A549 (cell line): Measurements from ENCODE around the gene CD2AP. TPM values are rescaled to one million over a fixed set of nuclear protein-coding genes. Genes with fewer than 3 reads are reported as not detected.

ENCODE experiments used
- ATAC-seq, 2 experiments: fragments of 200-7000 bp in 1 of 2; fragments of >200 bp in 1 of 2; cut with Nextera tagmentation in 1 of 2; cut with Tn5 transposase in 1 of 2; 3 replicates each; pipeline versions ENCODE4 v1.8.0 to v1.9.1; 2018 to 2020; ENCODE audit warnings: mild to moderate bottlenecking in 1 of 2, moderate library complexity in 1 of 2
- CTCF ChIA-PET: fragments of 300-600 bp; sonication (Branson Sonifier 250); formaldehyde crosslinking; extraction: SDS; loops from one replicate; lab custom pipeline; 2021; ENCODE audit warnings: antibody characterized with exemption, inconsistent platforms; lab: Yijun Ruan, JAX
- POLR2A ChIA-PET: fragments of 350-600 bp; formaldehyde crosslinking; extraction: SDS; loops from one replicate; lab custom pipeline; 2021; ENCODE audit warnings: antibody characterized with exemption, inconsistent platforms; lab: Yijun Ruan, JAX
- DNase-seq, 2 experiments: peaks; one replicate each; pipeline versions ENCODE4 v3.0.0 to v3.0.0-alpha.2; 2011 to 2016; ENCODE audit warnings: low read depth in 1 of 2, low spot score in 1 of 2
- FAIRE-seq: peaks from 2 replicates; lab custom pipeline; 2011; peaks lifted over from hg19 to GRCh38; lab: Jason Lieb, UNC
- H3K27ac ChIP-seq, 2 experiments: fragments of >200 bp; sonication (Bioruptor Twin); formaldehyde crosslinking; 3 replicates each; pipeline ENCODE4 v1.5.1; 2016 to 2017
- H3K4me1 ChIP-seq: fragments of >200 bp; sonication (Bioruptor Twin); formaldehyde crosslinking; 3 replicates; pipeline ENCODE4 v1.6.1; 2016
- H3K4me2 ChIP-seq: fragments of >200 bp; sonication (Bioruptor Twin); formaldehyde crosslinking; 3 replicates; pipeline ENCODE4 v1.6.1; 2016
- H3K4me3 ChIP-seq: fragments of >200 bp; sonication (Bioruptor Twin); formaldehyde crosslinking; 3 replicates; pipeline ENCODE4 v1.5.1; 2016
- H3K9me3 ChIP-seq: fragments of >200 bp; sonication (Bioruptor Twin); formaldehyde crosslinking; 3 replicates; pipeline ENCODE4 v1.6.1; 2016
- BHLHE40 ChIP-seq: IDR thresholded peaks from 2 replicates; pipeline ENCODE4 v1.6.1; 2012; ENCODE audit warnings: low read depth, low read length, inconsistent platforms
- CTCF ChIP-seq: fragments of >200 bp; sonication (Bioruptor Twin); formaldehyde crosslinking; IDR thresholded peaks from 3 replicates; pipeline ENCODE4 v1.5.1; 2016
- E2F6 ChIP-seq: IDR thresholded peaks from 2 replicates; pipeline ENCODE4 v1.6.1; 2012; ENCODE audit warnings: low read depth, borderline replicate concordance
- EHF ChIP-seq: fragments of 250-450 bp; sonication (Bioruptor Pico); IDR thresholded peaks from 2 replicates; pipeline ENCODE4 v1.5.0; 2020; ENCODE audit warnings: mild to moderate bottlenecking
- ESRRA ChIP-seq: fragments of 150-350 bp; IDR thresholded peaks from 2 replicates; pipeline ENCODE4 v1.6.1; 2014; ENCODE audit warnings: mild to moderate bottlenecking, low read length, borderline replicate concordance
- FOSB ChIP-seq: fragments of 250-450 bp; sonication (Bioruptor Pico); IDR thresholded peaks from 2 replicates; pipeline ENCODE4 v1.5.0; 2020; ENCODE audit warnings: mild to moderate bottlenecking, moderate library complexity
- FOXS1 ChIP-seq: fragments of 250-450 bp; sonication (Bioruptor Pico); IDR thresholded peaks from 2 replicates; pipeline ENCODE4 v1.5.0; 2020; ENCODE audit warnings: mild to moderate bottlenecking, moderate library complexity
- GATA3 ChIP-seq: IDR thresholded peaks from 2 replicates; pipeline ENCODE4 v1.6.1; 2012; ENCODE audit warnings: borderline replicate concordance
- HDAC2 ChIP-seq: fragments of 200-600 bp; sonication (generic); IDR thresholded peaks from 2 replicates; pipeline ENCODE4 v1.6.1; 2016
- HES2 ChIP-seq: fragments of >200 bp; sonication (Bioruptor Twin); formaldehyde crosslinking; IDR thresholded peaks from 2 replicates; pipeline ENCODE4 v1.6.1; 2016
- HEYL ChIP-seq: fragments of 250-450 bp; sonication (Bioruptor Pico); IDR thresholded peaks from 2 replicates; pipeline ENCODE4 v1.8.0; 2021; ENCODE audit warnings: mild to moderate bottlenecking, moderate library complexity
- HMGXB4 ChIP-seq: fragments of 250-450 bp; sonication (Bioruptor Pico); IDR thresholded peaks from 2 replicates; pipeline ENCODE4 v1.5.0; 2021; ENCODE audit warnings: mild to moderate bottlenecking, moderate library complexity, borderline replicate concordance
- HOXA7 ChIP-seq: fragments of 250-450 bp; sonication (Bioruptor Pico); IDR thresholded peaks from 2 replicates; pipeline ENCODE4 v1.5.0; 2020; ENCODE audit warnings: mild to moderate bottlenecking, moderate library complexity
- HOXB13 ChIP-seq: fragments of 250-450 bp; sonication (Bioruptor Pico); IDR thresholded peaks from 2 replicates; pipeline ENCODE4 v1.5.0; 2020; ENCODE audit warnings: low read depth, mild to moderate bottlenecking, moderate library complexity
- JUNB ChIP-seq: fragments of >200 bp; sonication (Bioruptor Twin); formaldehyde crosslinking; IDR thresholded peaks from 2 replicates; pipeline ENCODE4 v1.6.1; 2016
- KDM1A ChIP-seq: fragments of 200-600 bp; sonication (generic); IDR thresholded peaks from 2 replicates; pipeline ENCODE4 v1.6.1; 2016; ENCODE audit warnings: low read depth, mild to moderate bottlenecking
- KDM5A ChIP-seq: fragments of 200-600 bp; sonication (generic); IDR thresholded peaks from 2 replicates; pipeline ENCODE4 v1.6.1; 2016; ENCODE audit warnings: antibody characterized with exemption, mild to moderate bottlenecking
- MAFK ChIP-seq: fragments of 450-650 bp; IDR thresholded peaks from 2 replicates; pipeline ENCODE4 v1.6.1; 2014; ENCODE audit not compliant: partially characterized antibody
- MYC ChIP-seq: IDR thresholded peaks from 2 replicates; pipeline ENCODE4 v1.6.1; 2012; ENCODE audit warnings: mild to moderate bottlenecking, inconsistent platforms, low read length, improper control_type of control experiment, borderline replicate concordance
- POLR2AphosphoS2 ChIP-seq: conservative IDR thresholded peaks from 2 replicates; pipeline ENCODE4 v1.6.1; 2012; ENCODE audit warnings: low read length, improper control_type of control experiment, inconsistent platforms
- RAD21 ChIP-seq, 2 experiments: fragments of >200 bp in 1 of 2; sonication (Bioruptor Twin) in 1 of 2; formaldehyde crosslinking in 1 of 2; IDR thresholded peaks in 1 of 2; conservative IDR thresholded peaks in 1 of 2; 2 replicates in 1 of 2; 3 replicates in 1 of 2; pipeline ENCODE4 v1.6.1; 2012 to 2018; ENCODE audit warnings: inconsistent platforms in 1 of 2
- RARB ChIP-seq: fragments of 250-450 bp; sonication (Bioruptor Pico); IDR thresholded peaks from 2 replicates; pipeline ENCODE4 v1.8.0; 2021; ENCODE audit warnings: mild to moderate bottlenecking, moderate library complexity
- REST ChIP-seq: fragments of 200-600 bp; sonication (generic); IDR thresholded peaks from 2 replicates; pipeline ENCODE4 v1.6.1; 2016; ENCODE audit warnings: antibody characterized with exemption, mild to moderate bottlenecking, moderate library complexity
- RFX5 ChIP-seq: fragments of 450-650 bp; IDR thresholded peaks from 2 replicates; pipeline ENCODE4 v1.7.1; 2014; ENCODE audit warnings: antibody characterized with exemption, mild to moderate bottlenecking, moderate library complexity
- TFCP2L1 ChIP-seq: fragments of 250-450 bp; sonication (Bioruptor Pico); IDR thresholded peaks from 2 replicates; pipeline ENCODE4 v1.5.0; 2021; ENCODE audit warnings: mild to moderate bottlenecking
- TP53 ChIP-seq: fragments of 250-450 bp; sonication (Bioruptor Pico); IDR thresholded peaks from 2 replicates; pipeline ENCODE4 v1.5.0; 2021; ENCODE audit warnings: mild to moderate bottlenecking, moderate library complexity
- ZC3H11A ChIP-seq: fragments of 450-650 bp; IDR thresholded peaks from 2 replicates; pipeline ENCODE4 v1.6.1; 2014; ENCODE audit warnings: antibody characterized with exemption, mild to moderate bottlenecking
- ZNF302 ChIP-seq: fragments of 250-450 bp; sonication (Bioruptor Pico); IDR thresholded peaks from 2 replicates; pipeline ENCODE4 v1.9.0; 2021; ENCODE audit warnings: inconsistent platforms, mild to moderate bottlenecking, moderate library complexity
- ZSCAN20 ChIP-seq: fragments of 250-450 bp; sonication (Bioruptor Pico); IDR thresholded peaks from 2 replicates; pipeline ENCODE4 v1.8.0; 2022; ENCODE audit warnings: mild to moderate bottlenecking, moderate library complexity
- WGBS: methylation state at CpG from one replicate; pipeline ENCODE4 v1.1.6; 2017; ENCODE audit errors: missing lambda C conversion rate; 5-methylcytosine and 5-hydroxymethylcytosine counted together
- polyA plus RNA-seq, 4 experiments: library from polyadenylated mRNA; depleted of rRNA in 3 of 4; stranded (reverse); fragments of >200 nt; fragmentation: RNase III in 1 of 4; extraction: RNeasy Plus Mini Kit Qiagen cat#74134 plus additional on column Dnase treatment in 1 of 4; gene quantifications; 2 replicates in 3 of 4; 3 replicates in 1 of 4; pipeline ENCODE4 v1.2.3, GENCODE V29; 2011 to 2017

CD2AP gene
- polyA plus RNA-seq, 2 of the 4 experiments (the other 2 are of a cell fraction), result 18.8 to 35.7 TPM

GRCh38 chr6:47653706-47654105, 176.1 kb downstream of the CD2AP start:
- no peak for FAIRE-seq
- H3K27ac ChIP-seq, result no peak overlapping the region
- WGBS, result 62% methylated on average over 5 of the region's 5 CpGs
- no peak overlapping the region for H3K4me3 ChIP-seq
- peaks cover 14% of the 10 kb centered on the region for H3K4me1 ChIP-seq
- POLR2A ChIA-PET, result no interaction called here
- ATAC-seq, result no peak
- H3K9me3 ChIP-seq, result no peaks in the 10 kb centered on the region
- CTCF ChIA-PET, result no interaction called here
- TF ChIP-seq MAFK (no peak), HOXB13 (CRISPR knock-in tag) (no peak), ZNF302 (CRISPR knock-in tag) (no peak), POLR2AphosphoS2 (no peak), KDM1A (no peak), FOXS1 (CRISPR knock-in tag) (no peak), ZC3H11A (no peak), HMGXB4 (no peak), HEYL (no peak), REST (no peak), BHLHE40 (no peak), ZSCAN20 (CRISPR knock-in tag) (no peak), JUNB (no peak), GATA3 (no peak), FOSB (CRISPR knock-in tag) (no peak), RARB (CRISPR knock-in tag) (no peak)
- H3K4me2 ChIP-seq, result no peak overlapping the region
- DNase-seq, result no peak

GRCh38 chr6:47654255-47654654, 176.7 kb downstream of the CD2AP start:
- ATAC-seq (no peak), DNase-seq (no peak)
- TF ChIP-seq FOSB (CRISPR knock-in tag) (no peak), MAFK (no peak), TFCP2L1 (CRISPR knock-in tag) (no peak), TP53 (no peak), HES2 (no peak), E2F6 (no peak), HOXB13 (CRISPR knock-in tag) (no peak), EHF (CRISPR knock-in tag) (no peak), CTCF (no peak), HOXA7 (CRISPR knock-in tag) (no peak), ESRRA (no peak), KDM5A (no peak), ZNF302 (CRISPR knock-in tag) (no peak), MYC (no peak), HDAC2 (no peak), RFX5 (no peak), RAD21 (conservative IDR thresholded peaks at IDR 0.05 in 1 of 2, IDR thresholded peaks at IDR 0.05 in 1 of 2) (no peak)

More at GRCh38 chr6:47654255-47654654, 176.7 kb downstream of the CD2AP start:
- ChIA-PET POLR2A (no interaction called here), CTCF (no interaction called here)
- Histone ChIP-seq H3K4me3 (no peak overlapping the region), H3K9me3 (no peaks in the 10 kb centered on the region), H3K4me2 (no peak overlapping the region), H3K4me1 (peaks cover 14% of the 10 kb centered on the region), H3K27ac (no peak overlapping the region)
- WGBS, result 56% methylated on average over 4 of the region's 4 CpGs
- FAIRE-seq, result no peak
